Astrocyte of the spinal cord (primary cell): ENCODE measurements around the gene LAMA4.

Source experiments
- DNase-seq: peaks from one replicate; pipeline ENCODE4 v3.0.0; 2011; ENCODE audit warnings: low read depth, low spot score
- H3K4me3 ChIP-seq: 2 replicates; pipeline ENCODE4 v1.5.1; 2011; ENCODE audit warnings: low read depth, mild to moderate bottlenecking, low read length, moderate library complexity
- CTCF ChIP-seq: IDR thresholded peaks from 2 replicates; pipeline ENCODE4 v1.5.1; 2012; ENCODE audit warnings: low read depth, mild to moderate bottlenecking, low read length, inconsistent platforms
- in situ Hi-C: cut with HindIII; loops from 2 replicates; pipeline ENCODE4 v1.10.0; 2017; ENCODE audit warnings: low sequenced_read_pairs

Gene LAMA4

GRCh38 chr6:112178846-112179245, 75.5 kb downstream of the LAMA4 start:
- no peak for TF ChIP-seq CTCF
- DNase-seq: no peak
- in situ Hi-C loops: no loop called here
- no peak overlapping the region for H3K4me3 ChIP-seq

- in situ Hi-C loops: no loop called here
- DNase-seq: no peak
- TF ChIP-seq CTCF: no peak
- H3K4me3 ChIP-seq: no peak overlapping the region
Observed at GRCh38 chr6:112177092-112177491, 77.3 kb downstream of the LAMA4 start.

- in situ Hi-C loops: no loop called here
- DNase-seq: no peak
- TF ChIP-seq CTCF: no peak
- no peak overlapping the region for H3K4me3 ChIP-seq
Observed at GRCh38 chr6:112176175-112176574, 78.2 kb downstream of the LAMA4 start.

GRCh38 chr6:112173221-112173804, 81.1 kb downstream of the LAMA4 start:
- no peak overlapping the region for H3K4me3 ChIP-seq
- no peak for DNase-seq
- no peak for TF ChIP-seq CTCF
- in situ Hi-C loops: no loop called here

- no peak for DNase-seq
- TF ChIP-seq CTCF: no peak
- no peak overlapping the region for H3K4me3 ChIP-seq
- in situ Hi-C loops: no loop called here
Observed at GRCh38 chr6:112172540-112172939, 81.8 kb downstream of the LAMA4 start.

GRCh38 chr6:112169541-112169940, 84.8 kb downstream of the LAMA4 start:
- TF ChIP-seq CTCF: no peak
- DNase-seq: no peak
- no peak overlapping the region for H3K4me3 ChIP-seq
- in situ Hi-C loops: no loop called here
